Measurements from ENCODE around the gene SUGCT. TPM values are rescaled to one million over a fixed set of nuclear protein-coding genes. Genes with fewer than 3 reads are reported as not detected.

SUGCT gene
- total RNA-seq, 1 experiment from 2014 or later: 5.4 TPM

- no peaks in the 10 kb centered on the region for H3K9me3 Mint-ChIP-seq
- no peaks in the 10 kb centered on the region for H3K36me3 Mint-ChIP-seq (ENCODE audit: insufficient read depth in 1 of 3, low read depth in 3 of 3)
- no peak overlapping the region for H2BK120ac ChIP-seq (ENCODE audit: low read depth, low read length, poor library complexity, severe bottlenecking)
- no peak overlapping the region for H3K4me3 Mint-ChIP-seq
- no peak overlapping the region for H3K56ac ChIP-seq (ENCODE audit: insufficient read length, low read depth, low read length)
- no peaks in the 10 kb centered on the region for H3K9me3 ChIP-seq (ENCODE audit: control insufficient read depth, low read depth, low read length)
- H3K79me2 ChIP-seq (ENCODE audit: insufficient read depth, low read length): no peaks in the 10 kb centered on the region
- H3K4ac ChIP-seq (ENCODE audit: low read depth, low read length): no peak overlapping the region
- no peak overlapping the region for H2BK20ac ChIP-seq (ENCODE audit: low read depth, low read length, poor library complexity, severe bottlenecking)
- no peak overlapping the region for H3K4me2 ChIP-seq (ENCODE audit: insufficient read depth, insufficient read length, low read length)
- no peak overlapping the region for H3K27ac ChIP-seq (ENCODE audit: insufficient read length, low read depth, low read length)
- no peak overlapping the region for H2AFZ ChIP-seq (ENCODE audit: low read length)
- H3K18ac ChIP-seq (ENCODE audit: insufficient read length, low read depth, low read length): no peak overlapping the region
- no peaks in the 10 kb centered on the region for H3K4me1 ChIP-seq (ENCODE audit: insufficient read depth, low read length)
- no peaks in the 10 kb centered on the region for H3K27me3 Mint-ChIP-seq (ENCODE audit: low read depth)
- DNase-seq: no peak
- H4K5ac ChIP-seq (ENCODE audit: insufficient read length, low read depth, low read length): no peak overlapping the region
- no peaks in the 10 kb centered on the region for H3K27me3 ChIP-seq (ENCODE audit: insufficient read depth, low read length)
- H4K8ac ChIP-seq (replicated peaks; ENCODE audit: insufficient read length, low read depth, low read length): no peak overlapping the region
- no peaks in the 10 kb centered on the region for H4K20me1 ChIP-seq (ENCODE audit: control insufficient read depth, insufficient read depth, insufficient read length)
- no peak overlapping the region for H2BK5ac ChIP-seq (ENCODE audit: insufficient read length, low read length)
- no peak overlapping the region for H3K9ac ChIP-seq (ENCODE audit: extremely low read depth, insufficient read length, low read length)
- no peak overlapping the region for H3K23ac ChIP-seq (ENCODE audit: insufficient read length, low read depth, low read length)
- H3K79me1 ChIP-seq (ENCODE audit: insufficient read depth, low read depth, low read length, poor library complexity, severe bottlenecking): no peaks in the 10 kb centered on the region
- WGBS (ENCODE audit: extremely low coverage, insufficient read length, low lambda C conversion rate): no CpG with 5 or more reads among the region's 3 CpGs
- TF ChIP-seq CTCF (conservative IDR thresholded peaks at IDR 0.05): no peak
- H3K23me2 ChIP-seq (ENCODE audit: insufficient read length, low read depth, low read length, poor library complexity, severe bottlenecking): no peaks in the 10 kb centered on the region
- H3T11ph ChIP-seq (ENCODE audit: low read length): no peak overlapping the region
- H2AK5ac ChIP-seq (ENCODE audit: insufficient read length, low read length): no peak overlapping the region
- no peak overlapping the region for H3K14ac ChIP-seq (ENCODE audit: insufficient read depth, low read length)
- no peak overlapping the region for H2BK12ac ChIP-seq (ENCODE audit: insufficient read length, low read depth, low read length)
- no peak overlapping the region for H4K91ac ChIP-seq (ENCODE audit: insufficient read length, low read depth, low read length)
- no peak overlapping the region for H3K27ac Mint-ChIP-seq
- no peaks in the 10 kb centered on the region for H3K4me1 Mint-ChIP-seq
- H2BK15ac ChIP-seq (ENCODE audit: low read depth, low read length): no peak overlapping the region
Measured at GRCh38 chr7:40202851-40203250, 68.0 kb downstream of the SUGCT start.
